ENCODE results near the gene BAZ2A. TPM values are rescaled to one million over a fixed set of nuclear protein-coding genes. Genes with fewer than 3 reads are reported as not detected.
"Not testable (repeated sequence)": the region's sequence is repeated elsewhere in the genome, so short reads cannot be mapped to it uniquely, and the experiment has no call there.

Gene BAZ2A
- total RNA-seq, 2 donors from 2014 or later, result 203 to 214 TPM

GRCh38 chr12:56600753-56601152, 29.4 kb downstream of the BAZ2A start:
- ATAC-seq (no peak), DNase-seq (no peak)
- no peaks in the 10 kb centered on the region for H3K9me3 ChIP-seq (ENCODE audit: control insufficient read depth, low read length, poor library complexity, severe bottlenecking)
- peak overlapping the region; percentile 37 for H3K27ac Mint-ChIP-seq
- no peak overlapping the region for H3K4me3 Mint-ChIP-seq
- no peaks in the 10 kb centered on the region for H3K27me3 Mint-ChIP-seq
- peaks cover 13% of the 10 kb centered on the region for H3K36me3 Mint-ChIP-seq (ENCODE audit: low read depth)
- H3K4me1 Mint-ChIP-seq, result peaks cover 7% of the 10 kb centered on the region

DNA sequence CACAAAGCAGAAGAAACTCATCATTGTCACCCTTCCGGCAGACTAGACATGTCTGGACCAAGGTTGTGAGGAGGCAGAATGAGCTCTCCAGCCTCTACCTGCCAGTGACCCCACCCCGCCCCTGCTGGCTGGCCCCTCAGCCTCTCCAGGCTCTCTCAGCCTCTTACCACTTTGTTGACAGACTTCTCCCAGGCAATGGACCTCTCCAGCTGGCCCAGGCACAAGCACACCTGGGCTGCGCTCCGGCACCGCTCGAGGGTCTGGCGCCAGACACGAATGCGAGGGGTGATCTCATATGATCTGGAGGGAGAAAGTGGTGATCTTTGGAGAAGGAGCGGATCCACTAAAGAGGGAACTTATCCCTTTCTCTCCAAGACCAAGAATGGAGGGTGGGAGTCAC, 30.3 kb downstream of the BAZ2A start:
- no peak overlapping the region for H3K4me3 Mint-ChIP-seq
- no peaks in the 10 kb centered on the region for H3K27me3 Mint-ChIP-seq
- no peak overlapping the region for H3K27ac Mint-ChIP-seq
- H3K9me3 ChIP-seq (ENCODE audit: control insufficient read depth, low read length, poor library complexity, severe bottlenecking), result no peaks in the 10 kb centered on the region
- H3K4me1 Mint-ChIP-seq, result peaks cover 7% of the 10 kb centered on the region
- DNase-seq (no peak), ATAC-seq (no peak)
- peaks cover 11% of the 10 kb centered on the region for H3K36me3 Mint-ChIP-seq (ENCODE audit: low read depth)

- no peak overlapping the region for H3K27ac Mint-ChIP-seq
- H3K36me3 Mint-ChIP-seq (ENCODE audit: low read depth), result peaks cover 9% of the 10 kb centered on the region
- no peaks in the 10 kb centered on the region for H3K27me3 Mint-ChIP-seq
- peaks cover 8% of the 10 kb centered on the region for H3K4me1 Mint-ChIP-seq
- no peak for DNase-seq
- H3K4me3 Mint-ChIP-seq, result no peak overlapping the region
- no peak for ATAC-seq
- H3K9me3 ChIP-seq (ENCODE audit: control insufficient read depth, low read length, poor library complexity, severe bottlenecking), result no peaks in the 10 kb centered on the region
Measured at GRCh38 chr12:56599041-56599440, 31.1 kb downstream of the BAZ2A start.

GRCh38 chr12:56596815-56597214, 33.3 kb downstream of the BAZ2A start:
- peaks cover 6% of the 10 kb centered on the region for H3K36me3 Mint-ChIP-seq (ENCODE audit: low read depth)
- no peaks in the 10 kb centered on the region for H3K27me3 Mint-ChIP-seq
- no peaks in the 10 kb centered on the region for H3K9me3 ChIP-seq (ENCODE audit: control insufficient read depth, low read length, poor library complexity, severe bottlenecking)
- H3K27ac Mint-ChIP-seq, result peak overlapping the region; percentile 27
- peaks cover 10% of the 10 kb centered on the region for H3K4me1 Mint-ChIP-seq
- no peak overlapping the region for H3K4me3 Mint-ChIP-seq
- no peak for ATAC-seq
- DNase-seq, result no peak

DNA sequence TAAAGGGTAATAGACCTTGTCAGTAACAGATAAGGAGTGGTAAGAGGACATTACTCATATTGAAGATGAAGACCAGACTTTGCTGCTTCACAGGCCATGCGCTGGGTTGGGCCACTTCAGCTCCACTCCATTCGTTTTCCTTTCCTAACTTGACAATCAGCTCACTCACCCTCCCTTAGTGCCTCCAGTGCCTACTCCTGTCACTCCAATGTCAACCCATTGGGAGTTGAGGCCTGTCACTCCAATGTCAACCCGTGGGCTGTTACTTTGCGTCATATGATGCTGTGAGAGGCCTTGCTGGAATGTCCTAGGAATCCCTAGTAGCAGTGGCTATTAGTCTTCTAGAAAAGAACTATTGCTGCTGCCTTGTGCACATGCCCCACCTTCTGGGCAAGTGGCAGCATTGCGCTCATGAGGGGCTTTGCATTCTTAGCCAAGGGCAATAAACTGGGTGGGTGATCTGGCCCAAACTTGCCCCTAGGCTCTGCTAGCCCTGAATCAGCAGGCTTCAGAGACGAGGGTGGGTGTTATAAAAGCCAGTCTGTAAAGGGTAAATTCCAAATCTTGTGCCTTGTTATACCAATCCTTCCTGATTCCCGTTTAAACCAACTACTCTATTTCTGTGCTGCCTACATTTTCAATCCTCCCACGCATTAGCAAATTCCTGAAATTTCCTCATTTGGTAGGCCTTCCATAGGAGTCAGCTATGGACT, 36.1 kb downstream of the BAZ2A start:
- Mint-ChIP-seq H3K36me3 (ENCODE audit: low read depth) (peaks cover 2% of the 10 kb centered on the region), H3K27me3 (no peaks in the 10 kb centered on the region), H3K27ac (no peak overlapping the region), H3K4me1 (peaks cover 10% of the 10 kb centered on the region), H3K4me3 (no peak overlapping the region)
- DNase-seq (peak; percentile 34 to 55 (median 38)), ATAC-seq (peak; percentile 74)
- no peaks in the 10 kb centered on the region for H3K9me3 ChIP-seq (ENCODE audit: control insufficient read depth, low read length, poor library complexity, severe bottlenecking)

DNA sequence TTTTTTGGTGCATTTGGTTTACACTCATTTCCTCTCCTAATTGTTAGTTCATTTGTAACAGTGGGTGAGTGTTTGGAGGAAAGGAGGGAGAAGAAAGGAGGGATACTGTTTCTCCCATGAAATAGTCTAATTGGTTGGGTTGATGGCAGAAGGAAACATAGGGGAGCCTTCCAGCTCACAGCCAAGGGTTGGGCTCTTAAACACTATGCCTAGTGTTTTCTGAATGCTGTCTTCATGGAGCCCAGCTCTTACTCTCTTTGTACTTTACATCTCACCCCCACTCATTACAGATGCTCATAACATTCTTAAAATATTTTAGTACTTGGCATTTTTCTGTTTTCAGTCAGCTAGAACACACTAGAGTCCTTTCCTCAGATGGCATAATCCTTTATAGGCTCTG, 38.2 kb downstream of the BAZ2A start:
- Mint-ChIP-seq H3K4me1 (peaks cover 7% of the 10 kb centered on the region), H3K4me3 (no peak overlapping the region), H3K27me3 (no peaks in the 10 kb centered on the region), H3K27ac (peak overlapping the region; percentile 8), H3K36me3 (ENCODE audit: low read depth) (no peaks in the 10 kb centered on the region)
- DNase-seq (no peak), ATAC-seq (no peak)
- no peaks in the 10 kb centered on the region for H3K9me3 ChIP-seq (ENCODE audit: control insufficient read depth, low read length, poor library complexity, severe bottlenecking)

DNA sequence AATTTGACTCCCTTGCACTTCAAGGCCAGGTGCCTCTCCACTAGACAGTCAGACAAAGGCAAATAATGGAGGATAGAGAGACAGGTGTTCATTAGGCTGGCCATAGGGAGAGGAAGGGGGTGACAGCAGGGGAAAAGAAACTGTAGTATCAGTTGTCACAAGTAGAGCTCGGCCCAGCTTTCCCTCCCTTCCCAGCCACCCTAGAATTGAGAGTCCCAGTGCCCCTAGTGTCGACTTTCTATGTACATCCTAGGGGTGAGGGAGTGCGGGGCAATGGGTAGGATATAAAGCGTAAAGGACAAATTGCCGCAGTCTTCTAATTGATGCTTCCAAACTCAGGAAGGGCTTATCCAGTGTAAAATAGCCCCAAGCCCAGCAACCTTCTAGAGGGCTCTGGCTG, 39.0 kb downstream of the BAZ2A start:
- no peak overlapping the region for H3K4me3 Mint-ChIP-seq
- peaks cover 7% of the 10 kb centered on the region for H3K4me1 Mint-ChIP-seq
- no peak for DNase-seq
- no peaks in the 10 kb centered on the region for H3K9me3 ChIP-seq (ENCODE audit: control insufficient read depth, low read length, poor library complexity, severe bottlenecking)
- H3K27ac Mint-ChIP-seq, result peak overlapping the region; percentile 16
- ATAC-seq, result no peak
- H3K36me3 Mint-ChIP-seq (ENCODE audit: low read depth), result no peaks in the 10 kb centered on the region
- no peaks in the 10 kb centered on the region for H3K27me3 Mint-ChIP-seq

GRCh38 chr12:56590237-56590830, 39.8 kb downstream of the BAZ2A start:
- H3K27me3 Mint-ChIP-seq, result no peaks in the 10 kb centered on the region
- no peaks in the 10 kb centered on the region for H3K36me3 Mint-ChIP-seq (ENCODE audit: low read depth)
- H3K9me3 ChIP-seq (ENCODE audit: control insufficient read depth, low read length, poor library complexity, severe bottlenecking), result no peaks in the 10 kb centered on the region
- peaks cover 7% of the 10 kb centered on the region for H3K4me1 Mint-ChIP-seq
- H3K4me3 Mint-ChIP-seq, result no peak overlapping the region
- H3K27ac Mint-ChIP-seq, result peak overlapping the region; percentile 16
- DNase-seq (no peak), ATAC-seq (peak; percentile 57)

DNA sequence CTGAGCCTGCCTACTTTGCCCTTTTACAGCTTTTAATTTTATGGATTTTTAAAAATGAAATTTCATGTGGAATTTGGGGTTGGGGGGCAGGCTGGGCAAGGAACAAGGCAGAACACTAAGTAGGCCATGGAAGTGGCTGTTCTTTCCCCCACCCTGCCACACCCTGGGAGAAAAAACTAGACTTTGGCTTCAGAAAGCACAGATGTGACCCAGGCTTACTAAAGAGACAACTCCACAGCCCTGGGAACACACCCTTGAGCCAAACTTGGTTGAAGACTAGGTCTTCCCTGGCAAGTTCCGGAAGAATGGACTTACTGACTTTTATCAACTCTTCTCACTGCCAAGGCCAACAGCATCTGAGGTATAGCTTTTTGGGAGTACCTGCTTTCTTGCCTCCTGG, 40.3 kb downstream of the BAZ2A start:
- Mint-ChIP-seq H3K36me3 (ENCODE audit: low read depth) (no peaks in the 10 kb centered on the region), H3K27me3 (no peaks in the 10 kb centered on the region), H3K4me3 (no peak overlapping the region), H3K4me1 (peaks cover 7% of the 10 kb centered on the region), H3K27ac (no peak overlapping the region)
- no peak for ATAC-seq
- DNase-seq, result no peak
- no peaks in the 10 kb centered on the region for H3K9me3 ChIP-seq (ENCODE audit: control insufficient read depth, low read length, poor library complexity, severe bottlenecking)

GRCh38 chr12:56585098-56585497, 45.0 kb downstream of the BAZ2A start:
- H3K27me3 Mint-ChIP-seq, result no peaks in the 10 kb centered on the region
- DNase-seq (no peak), ATAC-seq (no peak)
- H3K9me3 ChIP-seq (ENCODE audit: control insufficient read depth, low read length, poor library complexity, severe bottlenecking), result no peaks in the 10 kb centered on the region
- no peak overlapping the region for H3K27ac Mint-ChIP-seq
- no peaks in the 10 kb centered on the region for H3K36me3 Mint-ChIP-seq (ENCODE audit: low read depth)
- no peak overlapping the region for H3K4me3 Mint-ChIP-seq
- peaks cover 8% of the 10 kb centered on the region for H3K4me1 Mint-ChIP-seq

GRCh38 chr12:56581418-56582145, 48.5 kb downstream of the BAZ2A start:
- H3K36me3 Mint-ChIP-seq (ENCODE audit: low read depth), result no peaks in the 10 kb centered on the region
- H3K4me1 Mint-ChIP-seq, result peaks cover 8% of the 10 kb centered on the region
- peak overlapping the region; percentile 8 for H3K27ac Mint-ChIP-seq
- H3K27me3 Mint-ChIP-seq, result no peaks in the 10 kb centered on the region
- ATAC-seq (peak; percentile 83), DNase-seq (no peak)
- no peaks in the 10 kb centered on the region for H3K9me3 ChIP-seq (ENCODE audit: control insufficient read depth, low read length, poor library complexity, severe bottlenecking)
- H3K4me3 Mint-ChIP-seq, result no peak overlapping the region

GRCh38 chr12:56578983-56579546, 51.1 kb downstream of the BAZ2A start:
- no peak overlapping the region for H3K27ac Mint-ChIP-seq
- no peaks in the 10 kb centered on the region for H3K9me3 ChIP-seq (ENCODE audit: control insufficient read depth, low read length, poor library complexity, severe bottlenecking)
- no peaks in the 10 kb centered on the region for H3K36me3 Mint-ChIP-seq (ENCODE audit: low read depth)
- H3K27me3 Mint-ChIP-seq, result no peaks in the 10 kb centered on the region
- H3K4me3 Mint-ChIP-seq, result no peak overlapping the region
- H3K4me1 Mint-ChIP-seq, result peaks cover 8% of the 10 kb centered on the region
- DNase-seq (no peak), ATAC-seq (no peak)

- not testable (repeated sequence) for ATAC-seq
Measured at GRCh38 chr12:56577248-56577647, 52.9 kb downstream of the BAZ2A start.

More at GRCh38 chr12:56577248-56577647, 52.9 kb downstream of the BAZ2A start:
- not testable (repeated sequence) for H3K4me1 Mint-ChIP-seq; H3K36me3 Mint-ChIP-seq (ENCODE audit: low read depth); H3K27me3 Mint-ChIP-seq; DNase-seq; H3K4me3 Mint-ChIP-seq; H3K27ac Mint-ChIP-seq; H3K9me3 ChIP-seq (ENCODE audit: control insufficient read depth, low read length, poor library complexity, severe bottlenecking)
